Erythroblast (primary cell): ENCODE measurements around the gene SLC17A4.

Source experiments
- GATA1 ChIP-seq: IDR thresholded peaks from 2 replicates; pipeline ENCODE4 v1.6.1; 2011; ENCODE audit warnings: low read depth, mild to moderate bottlenecking, control low read depth, low read length, moderate library complexity
- POLR2A ChIP-seq: IDR thresholded peaks from 2 replicates; pipeline ENCODE4 v1.6.1; 2011; ENCODE audit warnings: mild to moderate bottlenecking, low read length

- TF ChIP-seq POLR2A (no peak), GATA1 (no peak)
These were observed 33.9 kb downstream of the SLC17A4 start for GRCh38 chr6:25788305-25788922.
